Activated T-helper 1 cell treated with anti-CD3 and anti-CD28 coated beads, Interleukin-2, amount 50 U/mL, for 16 hours (primary cell): ENCODE data around the gene CGB5.

Experiments
- DNase-seq, 2 donors: peaks; one replicate each; pipeline ENCODE4 v3.0.0-alpha.2; 2020; ENCODE audit warnings: low read depth in 1 of 2, low spot score in 1 of 2

The CGB5 gene

DNA sequence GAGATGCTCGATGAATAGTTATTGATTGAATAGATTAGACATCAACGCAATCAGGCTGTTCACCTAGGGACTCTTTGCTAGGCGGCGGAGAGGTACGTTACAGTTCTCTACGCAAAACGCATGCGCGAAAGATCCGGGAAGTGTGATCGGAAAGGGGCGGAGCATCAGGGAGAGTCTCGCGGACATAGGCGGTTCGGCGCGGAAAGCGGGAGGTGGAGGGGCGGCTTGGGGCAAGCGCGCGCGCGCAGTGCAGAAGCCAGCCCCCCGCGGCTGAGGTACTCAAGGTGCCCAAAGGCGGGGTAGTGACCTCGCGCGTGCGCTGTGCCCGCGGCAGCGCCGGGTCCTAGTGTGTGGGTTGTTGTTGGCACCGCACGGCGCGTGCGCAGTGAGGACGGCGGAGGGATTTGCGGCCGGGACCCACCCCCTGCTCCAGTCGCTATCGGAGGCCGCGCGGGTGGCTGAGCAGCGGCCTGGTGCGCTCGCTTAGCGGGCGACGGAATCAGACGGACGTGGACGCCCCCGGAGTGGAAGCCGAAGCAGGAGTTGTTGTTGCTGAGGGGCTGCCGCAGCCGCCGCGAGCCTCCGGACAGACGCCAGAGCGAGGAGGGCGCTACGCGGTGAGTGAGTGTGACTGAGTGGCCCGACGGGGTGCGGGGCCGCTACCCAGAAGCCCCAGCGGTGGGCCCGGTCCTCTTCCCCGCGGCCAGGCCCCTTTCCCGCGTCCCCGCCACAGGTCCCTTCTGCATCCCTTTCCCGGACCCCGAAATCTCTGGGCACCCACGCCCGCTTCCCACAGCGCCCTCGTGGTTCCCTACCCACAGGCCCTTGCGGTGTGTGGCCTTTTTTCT lies 41.6 kb downstream of the CGB5 start, which contains the start of gene SNRNP70:
Gene SNRNP70, plus strand, starts transcription at position 432 of the 848 bp plus-strand sequence. CDS start 964 bp downstream, outside the sequence.
- peak; percentile 96 to 99 for DNase-seq

GRCh38 chr19:49085868-49086232 lies 42.2 kb downstream of the CGB5 start:
- no peak for DNase-seq

- no peak for DNase-seq
Measured at GRCh38 chr19:49086296-49086695, 42.6 kb downstream of the CGB5 start.

- no peak for DNase-seq
Measured at GRCh38 chr19:49091391-49092038, 47.9 kb downstream of the CGB5 start.

DNA sequence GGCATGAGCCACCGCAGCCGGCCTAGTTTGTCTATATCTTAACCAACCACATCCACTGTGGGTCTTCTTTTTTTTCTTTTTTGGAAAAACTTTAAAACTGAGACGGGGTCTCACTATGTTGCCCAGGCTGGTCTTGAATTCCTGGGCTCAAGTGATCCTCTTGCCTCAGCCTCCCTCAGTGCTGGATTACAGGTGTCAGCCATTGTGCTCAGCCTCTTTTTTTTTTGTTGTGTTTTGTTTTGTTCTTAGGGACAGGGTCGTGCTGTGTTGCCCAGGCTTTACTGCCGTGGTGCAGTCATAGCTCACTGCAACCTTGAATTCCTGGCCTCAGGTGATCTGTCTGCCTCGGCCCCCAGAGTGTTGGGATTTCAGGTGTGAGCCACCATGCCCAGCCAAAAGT lies 49.0 kb downstream of the CGB5 start:
- no peak for DNase-seq
